Inflammatory macrophage treated with lipopolysaccharide for 4 hours (primary cell): ENCODE measurements around the gene GLIS1.

Experiments
- DNase-seq: peaks from one replicate; pipeline ENCODE4 v3.0.0-alpha.2; 2020

Gene GLIS1

DNA sequence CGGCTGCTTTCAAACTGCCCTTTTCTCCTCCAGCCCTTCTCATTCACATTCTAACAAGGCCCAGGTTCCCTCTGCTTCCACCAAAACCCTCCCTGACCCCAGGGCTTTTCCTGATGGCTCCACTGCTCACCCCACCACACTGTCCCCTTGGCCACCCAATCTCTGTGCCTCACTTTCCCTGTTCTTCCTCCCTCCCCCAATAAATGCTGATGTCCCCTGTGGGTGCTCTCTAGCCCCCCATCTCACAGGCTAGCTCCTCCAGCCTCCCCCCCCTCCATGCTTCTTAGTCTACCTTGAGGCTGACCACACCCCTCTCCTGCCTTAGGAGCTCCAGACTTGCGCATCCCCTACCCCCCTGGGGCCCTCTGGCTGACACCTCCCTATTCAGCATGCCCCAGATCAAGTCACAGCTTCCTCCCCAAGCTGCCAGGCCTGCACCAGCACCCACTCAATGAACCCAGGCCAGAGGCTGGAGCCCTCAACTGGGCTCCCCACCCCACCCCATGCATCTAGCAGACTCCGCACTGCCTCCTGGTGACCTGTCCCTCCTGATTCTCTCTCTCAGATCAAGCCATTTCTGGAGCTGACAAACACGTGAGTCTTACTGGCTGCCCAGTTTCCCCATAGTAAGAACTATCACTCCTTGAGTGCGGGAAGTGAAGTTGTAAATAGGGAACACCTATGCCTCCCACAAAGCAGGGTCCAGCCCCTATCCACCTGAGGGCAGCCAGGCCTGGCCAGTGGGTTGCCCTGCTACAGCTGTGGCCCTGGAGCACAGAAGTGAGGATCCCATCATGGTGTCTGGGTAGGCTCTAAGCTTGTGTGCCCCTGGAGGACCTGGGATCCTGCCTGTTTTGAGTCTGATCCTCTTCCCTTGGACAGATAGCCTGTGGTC is 161.9 kb downstream of the GLIS1 start:
- DNase-seq: no peak

DNA sequence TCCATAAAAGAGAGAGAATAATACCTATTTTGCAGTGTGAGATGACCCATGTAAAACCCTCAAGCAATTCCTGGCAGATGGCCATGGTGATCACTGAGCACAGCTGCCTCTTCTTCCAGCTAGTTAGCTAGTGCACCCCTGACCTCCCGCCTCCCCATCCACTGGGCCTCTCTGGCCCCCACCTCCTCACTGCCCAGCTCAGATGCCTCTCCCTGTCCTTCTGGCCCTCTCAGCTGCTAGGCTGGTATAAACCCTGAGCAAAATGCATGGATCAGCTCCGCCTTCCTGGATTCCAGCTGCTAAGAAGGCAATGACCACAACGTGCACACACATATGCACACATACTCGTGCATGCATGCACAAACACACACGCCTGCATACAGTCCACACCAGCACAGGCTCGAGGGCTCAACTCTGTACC is 162.6 kb downstream of the GLIS1 start:
- no peak for DNase-seq

DNA sequence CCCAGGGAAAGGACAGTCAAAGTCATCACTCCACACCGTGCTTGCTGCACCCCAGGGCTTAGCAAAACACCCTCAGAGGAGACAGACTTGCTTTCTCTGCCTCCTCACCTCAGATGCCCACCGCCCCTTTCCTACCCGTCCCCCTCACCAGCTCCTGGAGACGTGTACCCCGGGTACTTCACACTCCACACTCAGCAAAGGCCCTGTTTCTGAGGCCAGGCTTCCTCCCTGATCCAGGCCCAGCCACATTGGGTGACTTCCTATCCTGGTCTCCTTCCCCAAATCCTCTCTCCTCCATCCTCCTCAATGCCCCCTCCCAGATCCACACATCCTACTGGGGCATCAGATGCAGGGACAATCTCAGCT is 163.0 kb downstream of the GLIS1 start:
- no peak for DNase-seq

GRCh38 chr1:53575141-53575954 is 163.6 kb downstream of the GLIS1 start:
- no peak for DNase-seq

DNA sequence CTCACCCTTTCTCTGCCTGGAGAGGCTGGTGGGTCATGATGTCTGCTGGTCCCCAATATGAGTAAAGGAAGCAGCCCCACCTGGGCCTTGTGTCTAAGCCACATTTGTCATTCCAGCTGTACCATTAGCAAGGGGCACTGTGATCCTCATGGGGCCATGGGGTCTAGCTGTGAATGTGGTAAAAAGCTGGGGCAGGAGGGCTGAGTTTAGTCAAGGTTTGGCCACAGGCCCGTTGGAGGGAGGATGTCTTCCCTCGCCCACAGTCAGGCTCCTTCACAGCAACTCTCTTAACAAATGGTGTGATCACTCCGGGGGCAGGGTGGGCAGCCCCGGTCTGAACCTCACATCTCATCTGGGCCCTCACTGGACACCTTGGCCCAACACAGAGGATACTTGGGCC is 164.3 kb downstream of the GLIS1 start:
- no peak for DNase-seq

DNA sequence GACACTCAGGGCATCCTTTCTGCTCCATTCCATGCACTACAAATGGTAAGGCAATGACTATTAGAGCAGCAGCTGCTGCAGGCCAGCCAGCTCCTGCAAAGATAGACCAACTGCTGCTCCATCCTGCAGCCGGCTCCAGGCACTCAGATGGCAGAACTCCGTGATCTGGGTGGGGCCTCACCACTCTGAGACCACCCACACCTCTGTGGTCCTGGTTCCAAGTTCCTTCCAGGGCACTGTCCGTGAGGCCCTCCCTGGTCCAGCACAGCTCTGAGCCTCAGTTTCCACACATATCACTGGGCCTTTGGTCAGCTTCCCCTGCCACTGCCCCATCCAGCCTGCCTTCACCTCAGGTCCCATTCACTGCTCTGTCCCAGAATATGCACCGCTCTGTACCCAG is 165.0 kb downstream of the GLIS1 start:
- DNase-seq: no peak

GRCh38 chr1:53573522-53573921 is 165.4 kb downstream of the GLIS1 start:
- DNase-seq: no peak

DNA sequence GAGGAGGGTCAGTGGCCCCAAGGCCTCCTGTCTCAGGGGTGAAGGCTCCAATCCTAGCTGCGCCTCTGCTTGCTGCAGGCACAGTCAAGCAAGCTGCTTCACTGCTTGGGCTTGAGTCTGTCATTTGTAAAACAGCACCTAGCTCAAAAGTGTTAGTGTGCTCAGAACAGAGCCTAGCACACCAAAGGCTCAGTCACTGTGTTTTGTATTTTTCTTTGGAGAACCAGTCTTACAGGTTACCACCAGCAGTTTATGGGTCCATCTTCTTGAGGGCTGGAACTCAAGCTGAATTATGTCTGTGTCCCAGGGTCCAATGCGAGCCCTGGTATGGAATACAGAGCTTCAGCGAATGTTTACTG is 166.2 kb downstream of the GLIS1 start:
- no peak for DNase-seq

DNA sequence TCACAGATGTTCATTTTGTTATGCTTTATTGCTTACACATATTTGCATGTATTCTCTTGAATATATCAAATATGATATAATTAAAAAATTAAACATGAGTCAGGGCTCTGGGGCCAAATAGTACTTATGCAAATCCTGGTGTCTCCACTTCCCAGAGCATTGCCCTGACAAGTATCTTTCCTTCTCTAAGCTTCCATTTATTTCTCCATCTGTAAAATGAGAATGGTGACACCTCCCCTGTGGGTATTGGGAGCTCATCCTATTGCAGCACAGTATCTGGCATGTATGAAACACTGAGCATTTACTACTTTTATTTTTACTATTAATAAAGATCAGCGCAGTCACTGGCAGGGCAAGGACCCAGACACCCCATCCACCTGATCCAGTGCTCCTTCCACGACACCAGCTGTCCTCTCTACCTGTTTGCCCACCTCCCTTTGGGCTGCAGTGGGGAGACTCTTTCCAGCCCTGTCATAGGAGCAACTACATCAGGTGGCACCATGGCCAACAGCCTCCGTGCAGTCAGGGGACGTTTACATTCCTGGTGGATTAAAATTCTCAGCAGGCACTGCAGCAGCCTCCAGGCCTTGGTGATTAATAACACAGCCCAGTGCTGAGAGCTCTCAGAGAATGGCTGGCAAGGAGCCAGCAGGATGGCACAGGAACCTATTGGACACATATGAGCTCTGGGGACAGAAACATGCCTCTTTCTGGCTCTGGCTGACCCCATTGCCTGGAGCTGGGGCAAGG is 166.7 kb downstream of the GLIS1 start:
- DNase-seq: no peak

DNA sequence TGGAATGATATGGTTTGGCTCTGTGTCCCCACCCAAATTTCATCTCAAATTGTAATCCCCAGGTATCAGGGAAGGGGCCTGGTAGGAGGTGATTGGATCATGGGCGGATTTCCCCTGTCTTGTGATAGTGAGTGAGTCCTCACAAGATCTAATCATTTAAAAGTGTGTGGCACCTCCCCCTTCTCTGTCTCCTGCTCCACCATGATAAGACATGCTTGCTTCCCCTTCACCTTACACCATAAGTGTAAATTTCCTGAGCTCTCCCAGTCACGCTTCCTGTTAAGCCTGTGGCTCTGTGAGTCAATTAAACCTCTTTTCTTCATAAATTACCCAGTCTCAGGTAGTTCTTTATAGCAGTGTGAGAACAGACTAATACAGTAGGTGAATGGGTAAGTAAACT is 170.4 kb downstream of the GLIS1 start:
- no peak for DNase-seq

DNA sequence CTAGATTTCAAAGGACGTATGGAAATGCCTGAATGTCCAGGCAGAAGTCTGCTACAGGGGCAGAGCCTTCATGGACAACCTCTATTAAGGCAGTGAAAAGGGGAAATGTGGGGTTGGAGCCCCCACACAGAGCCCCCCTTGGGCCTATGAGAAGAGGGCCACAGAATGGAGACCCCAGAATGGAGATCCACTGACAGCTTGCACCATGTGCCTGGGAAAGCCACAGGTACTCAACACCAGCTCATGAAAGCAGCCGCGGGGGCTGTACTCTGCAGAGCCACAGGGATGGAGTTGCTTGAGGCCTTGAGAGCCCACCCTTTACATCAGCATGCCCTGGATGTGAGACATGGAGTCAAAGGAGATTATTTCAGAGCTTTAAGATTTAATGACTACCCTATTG is 171.1 kb downstream of the GLIS1 start:
- no peak for DNase-seq

- no peak for DNase-seq
Measured at GRCh38 chr1:53567450-53567849, 171.5 kb downstream of the GLIS1 start.

DNA sequence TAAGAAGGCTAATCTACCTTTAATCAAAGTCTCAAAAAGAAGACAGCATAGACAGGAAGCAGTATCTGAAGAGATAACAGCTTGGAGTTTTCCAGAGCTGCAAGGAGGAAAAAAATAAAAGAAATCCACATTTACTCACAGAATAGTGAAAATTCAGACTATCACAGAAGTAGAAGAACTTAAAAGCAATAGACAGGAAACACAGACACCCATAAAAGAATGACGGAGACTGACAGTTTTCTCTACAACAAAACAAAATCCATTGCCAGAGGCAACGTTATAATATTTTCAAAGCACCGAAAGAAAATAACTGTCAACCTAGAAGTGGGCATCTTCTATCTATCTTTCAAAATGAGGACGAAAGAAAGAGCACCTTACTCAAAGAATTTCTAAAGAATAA is 175.4 kb downstream of the GLIS1 start:
- no peak for DNase-seq

GRCh38 chr1:53562981-53563379 is 176.0 kb downstream of the GLIS1 start:
- no peak for DNase-seq

GRCh38 chr1:53562291-53562980 is 176.5 kb downstream of the GLIS1 start:
- no peak for DNase-seq

DNA sequence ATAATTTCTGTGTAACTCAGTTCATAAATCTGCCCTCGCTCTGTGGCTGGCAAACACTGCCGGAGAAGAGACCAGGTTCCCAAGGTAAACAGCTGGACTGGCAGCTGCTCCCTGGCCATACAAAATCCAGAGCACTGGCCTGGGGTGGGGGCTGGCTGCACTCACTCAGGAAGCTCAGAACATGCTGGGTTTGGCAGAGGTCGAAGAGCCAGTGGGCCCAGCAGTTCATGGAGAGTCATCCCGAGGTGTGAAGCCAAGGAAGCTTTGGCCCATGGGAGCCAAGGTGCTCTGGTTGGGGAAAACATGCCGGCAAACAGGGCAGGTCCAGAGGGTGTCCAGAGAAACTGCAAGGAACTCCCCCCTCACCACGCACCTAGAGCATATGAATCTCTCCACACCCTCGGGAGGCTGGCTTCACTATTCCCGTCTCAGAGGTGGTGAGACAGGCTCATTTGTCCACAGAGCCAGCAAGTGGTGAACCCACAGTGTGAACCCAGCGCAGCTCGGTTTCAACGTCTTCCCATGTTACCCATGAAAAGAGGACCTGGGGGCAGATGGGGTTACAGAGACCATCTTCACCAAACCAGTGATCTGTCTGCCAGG is 177.4 kb downstream of the GLIS1 start:
- no peak for DNase-seq

- DNase-seq: no peak
Measured at GRCh38 chr1:53560581-53561502, 178.1 kb downstream of the GLIS1 start.

- no peak for DNase-seq
Measured at GRCh38 chr1:53559854-53560580, 178.9 kb downstream of the GLIS1 start.

- no peak for DNase-seq
Measured at GRCh38 chr1:53559391-53559815, 179.6 kb downstream of the GLIS1 start.

DNA sequence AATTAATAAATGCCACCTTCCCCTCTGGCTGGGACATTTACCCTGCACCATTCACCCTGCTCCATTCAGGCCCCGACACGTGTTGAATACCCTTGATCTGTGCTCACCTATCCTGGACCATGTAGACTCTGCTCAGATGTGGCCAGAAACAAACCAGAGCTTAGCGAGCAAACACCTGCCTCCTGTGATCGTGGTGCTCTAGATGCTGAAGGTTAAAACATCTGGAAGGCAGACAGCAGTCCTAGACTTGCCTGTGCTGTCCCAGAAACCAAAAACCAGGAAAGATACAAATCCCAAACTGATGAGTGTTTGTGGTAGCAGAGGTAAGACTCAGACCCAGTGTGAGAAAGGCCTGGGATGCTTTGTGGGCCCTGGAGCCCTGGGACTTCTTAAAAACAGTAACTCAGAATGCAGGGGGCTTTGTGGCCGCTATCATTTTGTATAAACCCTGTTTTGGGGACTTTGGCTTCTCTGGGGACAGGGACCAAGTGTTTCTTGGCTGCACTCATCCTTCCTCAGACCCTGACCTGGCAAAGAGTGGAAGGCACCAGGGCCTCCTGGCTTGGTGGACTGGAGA is 180.1 kb downstream of the GLIS1 start:
- DNase-seq: no peak
